Neural progenitor cell (in vitro differentiated cells): Measurements from ENCODE around the gene GRID1.

Source experiments
- EZH2 ChIP-seq: fragments of 200-600 bp; sonication (generic); IDR thresholded peaks from 2 replicates; pipeline ENCODE4 v1.6.1; 2017; ENCODE audit warnings: antibody characterized with exemption, mild to moderate bottlenecking, moderate library complexity
- EZH2phosphoT487 ChIP-seq: fragments of 200-600 bp; sonication (generic); IDR thresholded peaks from 2 replicates; pipeline ENCODE4 v1.6.1; 2017; ENCODE audit warnings: antibody characterized with exemption
- TF ChIP-seq, protein P1 (sequence below): fragments of 200-600 bp; sonication (generic); IDR thresholded peaks from 2 replicates; pipeline ENCODE4 v1.5.1; 2017; ENCODE audit warnings: antibody characterized with exemption, mild to moderate bottlenecking

- TF ChIP-seq, protein P1, sequence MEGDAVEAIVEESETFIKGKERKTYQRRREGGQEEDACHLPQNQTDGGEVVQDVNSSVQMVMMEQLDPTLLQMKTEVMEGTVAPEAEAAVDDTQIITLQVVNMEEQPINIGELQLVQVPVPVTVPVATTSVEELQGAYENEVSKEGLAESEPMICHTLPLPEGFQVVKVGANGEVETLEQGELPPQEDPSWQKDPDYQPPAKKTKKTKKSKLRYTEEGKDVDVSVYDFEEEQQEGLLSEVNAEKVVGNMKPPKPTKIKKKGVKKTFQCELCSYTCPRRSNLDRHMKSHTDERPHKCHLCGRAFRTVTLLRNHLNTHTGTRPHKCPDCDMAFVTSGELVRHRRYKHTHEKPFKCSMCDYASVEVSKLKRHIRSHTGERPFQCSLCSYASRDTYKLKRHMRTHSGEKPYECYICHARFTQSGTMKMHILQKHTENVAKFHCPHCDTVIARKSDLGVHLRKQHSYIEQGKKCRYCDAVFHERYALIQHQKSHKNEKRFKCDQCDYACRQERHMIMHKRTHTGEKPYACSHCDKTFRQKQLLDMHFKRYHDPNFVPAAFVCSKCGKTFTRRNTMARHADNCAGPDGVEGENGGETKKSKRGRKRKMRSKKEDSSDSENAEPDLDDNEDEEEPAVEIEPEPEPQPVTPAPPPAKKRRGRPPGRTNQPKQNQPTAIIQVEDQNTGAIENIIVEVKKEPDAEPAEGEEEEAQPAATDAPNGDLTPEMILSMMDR = no peak
- no peak for TF ChIP-seq EZH2phosphoT487
- TF ChIP-seq EZH2 = no peak
These were observed 318.0 kb downstream of the GRID1 start for GRCh38 chr10:86048571-86048970.
